ENCODE measurements around the gene BLOC1S3. TPM values are rescaled to one million over a fixed set of nuclear protein-coding genes. Genes with fewer than 3 reads are reported as not detected.

BLOC1S3 gene
- polyA plus RNA-seq, 1 experiment = 7.0 TPM

DNA sequence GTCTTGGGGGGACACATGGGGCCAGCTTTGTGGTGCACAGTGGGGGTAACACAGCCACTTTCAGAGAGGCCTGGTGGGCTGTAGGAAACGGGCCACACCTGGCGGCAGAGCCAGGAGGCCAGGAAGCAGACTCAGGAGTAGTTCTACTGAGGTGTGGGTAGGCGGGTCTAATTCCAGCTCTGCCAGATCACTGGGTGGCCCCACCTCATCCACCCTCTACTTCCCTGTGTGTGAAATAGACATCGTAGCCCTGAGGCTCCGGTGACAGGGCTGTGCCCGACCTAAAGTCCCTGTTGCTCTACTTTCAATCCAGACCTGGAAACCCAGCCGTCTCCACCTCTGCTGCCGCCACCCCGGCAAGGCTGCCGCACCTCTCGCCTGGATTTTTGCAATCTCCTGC lies 21.8 kb upstream of the BLOC1S3 start:
- no peak overlapping the region for H3K27ac ChIP-seq (ENCODE audit: low read depth, low read length)
- ChIA-PET CTCF (no interaction called here), POLR2A (no interaction called here)
- no peak for DNase-seq (ENCODE audit: low read depth, low spot score)
- peaks cover 5% of the 10 kb centered on the region; the same call in 1 of the 2 replicates for H3K9me3 ChIP-seq (ENCODE audit: control insufficient read depth, insufficient read depth, low read length)
- TF ChIP-seq, protein P1, sequence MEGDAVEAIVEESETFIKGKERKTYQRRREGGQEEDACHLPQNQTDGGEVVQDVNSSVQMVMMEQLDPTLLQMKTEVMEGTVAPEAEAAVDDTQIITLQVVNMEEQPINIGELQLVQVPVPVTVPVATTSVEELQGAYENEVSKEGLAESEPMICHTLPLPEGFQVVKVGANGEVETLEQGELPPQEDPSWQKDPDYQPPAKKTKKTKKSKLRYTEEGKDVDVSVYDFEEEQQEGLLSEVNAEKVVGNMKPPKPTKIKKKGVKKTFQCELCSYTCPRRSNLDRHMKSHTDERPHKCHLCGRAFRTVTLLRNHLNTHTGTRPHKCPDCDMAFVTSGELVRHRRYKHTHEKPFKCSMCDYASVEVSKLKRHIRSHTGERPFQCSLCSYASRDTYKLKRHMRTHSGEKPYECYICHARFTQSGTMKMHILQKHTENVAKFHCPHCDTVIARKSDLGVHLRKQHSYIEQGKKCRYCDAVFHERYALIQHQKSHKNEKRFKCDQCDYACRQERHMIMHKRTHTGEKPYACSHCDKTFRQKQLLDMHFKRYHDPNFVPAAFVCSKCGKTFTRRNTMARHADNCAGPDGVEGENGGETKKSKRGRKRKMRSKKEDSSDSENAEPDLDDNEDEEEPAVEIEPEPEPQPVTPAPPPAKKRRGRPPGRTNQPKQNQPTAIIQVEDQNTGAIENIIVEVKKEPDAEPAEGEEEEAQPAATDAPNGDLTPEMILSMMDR (IDR thresholded peaks at IDR 0.05; ENCODE audit: low read depth, low read length) = no peak
- H3K27me3 ChIP-seq (ENCODE audit: control insufficient read depth, insufficient read depth, low read length) = peaks cover 15% of the 10 kb centered on the region
- H3K4me3 ChIP-seq (ENCODE audit: low read depth, low read length) = no peak overlapping the region

DNA sequence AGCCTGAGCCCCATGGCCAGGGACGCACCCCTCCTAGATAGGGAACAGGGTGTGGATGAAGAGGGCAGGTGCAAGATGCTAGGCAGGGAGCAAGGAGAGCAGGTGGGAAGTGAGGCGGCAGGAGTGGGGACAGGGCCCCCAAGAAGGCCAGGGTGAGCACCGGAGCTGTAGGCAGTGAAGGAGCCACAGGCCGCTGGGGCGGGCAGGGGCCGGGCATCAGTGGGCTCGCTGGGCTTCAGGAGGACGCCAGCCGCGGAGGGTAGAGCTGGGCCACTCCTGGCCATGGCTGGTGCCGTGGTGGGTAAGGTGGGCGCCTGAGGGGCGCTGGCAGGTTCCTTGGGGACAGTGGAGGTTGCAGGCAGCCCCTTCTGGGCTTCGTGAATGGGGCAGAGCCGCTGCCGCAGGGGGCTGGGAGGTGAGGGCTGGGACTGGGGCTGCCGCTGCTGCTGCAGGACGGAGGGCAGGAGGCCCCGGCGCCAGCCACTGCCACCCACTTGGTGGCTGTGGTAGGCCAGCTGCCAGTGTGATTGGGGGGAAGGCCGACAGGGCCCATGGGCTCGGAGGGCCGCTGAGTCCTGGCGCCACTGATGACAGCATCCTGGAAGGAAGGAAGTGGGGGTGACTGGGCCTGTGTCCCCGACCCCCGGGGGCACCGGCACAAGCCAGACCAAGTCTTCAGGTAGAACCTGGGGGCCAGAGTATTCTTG lies 19.9 kb upstream of the BLOC1S3 start:
- Histone ChIP-seq H3K27ac (ENCODE audit: low read depth, low read length) (no peak overlapping the region), H3K27me3 (ENCODE audit: control insufficient read depth, insufficient read depth, low read length) (peaks cover 9% of the 10 kb centered on the region), H3K4me3 (ENCODE audit: low read depth, low read length) (no peak overlapping the region), H3K9me3 (ENCODE audit: control insufficient read depth, insufficient read depth, low read length) (no peaks in the 10 kb centered on the region; the same call in 1 of the 2 replicates)
- TF ChIP-seq, protein P1 (IDR thresholded peaks at IDR 0.05; ENCODE audit: low read depth, low read length) = no peak
- ChIA-PET CTCF (no interaction called here), POLR2A (no interaction called here)
- DNase-seq (ENCODE audit: low read depth, low spot score) = no peak

DNA sequence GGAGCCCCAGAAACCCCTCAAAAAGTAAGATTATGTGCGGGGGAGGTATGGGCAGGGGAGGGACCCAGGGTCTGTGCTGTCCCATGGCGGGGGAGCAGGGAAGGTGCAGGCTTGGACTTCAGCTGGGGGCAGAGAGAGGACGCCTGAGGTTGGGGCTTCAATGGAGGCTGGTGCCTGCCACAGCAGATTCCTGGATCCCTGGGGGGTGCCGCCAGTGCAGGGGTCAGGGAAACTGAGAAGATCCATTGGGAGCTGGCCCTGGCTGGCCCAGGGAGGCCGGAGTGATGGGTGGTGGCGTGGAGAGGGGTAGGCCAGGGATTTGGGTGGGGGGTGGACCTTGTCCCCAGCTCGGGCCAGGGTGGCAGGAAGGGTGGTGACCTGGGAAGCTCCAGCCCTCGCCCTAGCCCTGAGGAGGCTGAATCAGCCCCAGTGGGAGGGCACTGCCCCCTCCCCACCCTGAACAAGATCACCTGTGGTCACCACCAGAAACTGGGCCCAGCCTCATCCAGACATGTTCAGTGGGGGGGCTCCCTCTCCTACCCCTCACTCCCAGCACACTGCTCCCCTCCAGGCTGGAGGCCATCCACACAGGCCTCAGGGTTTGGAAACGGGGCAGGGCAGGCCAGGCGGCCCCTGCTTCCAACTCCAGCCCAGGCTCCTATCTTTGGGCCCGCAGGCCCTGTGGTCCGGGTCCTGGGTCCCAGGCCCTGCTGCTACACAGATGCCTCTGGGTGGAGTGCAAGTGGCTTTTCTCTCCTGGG lies 19.2 kb upstream of the BLOC1S3 start:
- peaks cover 9% of the 10 kb centered on the region for H3K27me3 ChIP-seq (ENCODE audit: control insufficient read depth, insufficient read depth, low read length)
- no peaks in the 10 kb centered on the region; the same call in 1 of the 2 replicates for H3K9me3 ChIP-seq (ENCODE audit: control insufficient read depth, insufficient read depth, low read length)
- ChIA-PET POLR2A (no interaction called here), CTCF (no interaction called here)
- H3K27ac ChIP-seq (ENCODE audit: low read depth, low read length) = no peak overlapping the region
- DNase-seq (ENCODE audit: low read depth, low spot score) = no peak
- H3K4me3 ChIP-seq (ENCODE audit: low read depth, low read length) = no peak overlapping the region
- TF ChIP-seq, protein P1 (IDR thresholded peaks at IDR 0.05; ENCODE audit: low read depth, low read length) = no peak

DNA sequence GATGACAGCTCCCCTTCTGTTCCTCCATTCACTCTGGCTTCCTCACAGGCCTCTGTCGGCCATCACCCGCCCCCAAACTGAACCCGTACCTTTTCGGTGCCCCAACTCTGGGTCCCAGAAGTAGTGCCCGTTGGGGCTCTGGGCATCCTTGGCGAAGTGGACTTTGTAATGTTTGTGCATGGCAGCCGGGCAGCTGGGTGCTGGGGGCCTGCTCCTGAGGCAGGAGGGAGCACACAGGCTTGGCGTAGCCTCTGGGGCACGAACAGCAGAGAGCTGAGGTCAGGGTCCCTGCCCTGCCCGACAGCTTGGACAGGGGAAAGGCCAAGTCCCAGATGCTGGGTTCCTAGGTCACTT lies 18.6 kb upstream of the BLOC1S3 start:
- Histone ChIP-seq H3K27ac (ENCODE audit: low read depth, low read length) (no peak overlapping the region), H3K4me3 (ENCODE audit: low read depth, low read length) (no peak overlapping the region), H3K9me3 (ENCODE audit: control insufficient read depth, insufficient read depth, low read length) (no peaks in the 10 kb centered on the region; the same call in 1 of the 2 replicates), H3K27me3 (ENCODE audit: control insufficient read depth, insufficient read depth, low read length) (peaks cover 9% of the 10 kb centered on the region)
- no peak for DNase-seq (ENCODE audit: low read depth, low spot score)
- TF ChIP-seq, protein P1 (IDR thresholded peaks at IDR 0.05; ENCODE audit: low read depth, low read length) = no peak
- ChIA-PET POLR2A (no interaction called here), CTCF (no interaction called here)

Data from AG04450 (cell line).